HG02610 (cell line): ENCODE data around the gene PLEKHO2.

Source experiments
- ATAC-seq: cut with Tn5 transposase; IDR thresholded peaks from one replicate; pipeline ENCODE4 v1.9.1; 2021; ENCODE audit warnings: mild to moderate bottlenecking, moderate library complexity; ENCODE audit not compliant: unreplicated experiment

The PLEKHO2 gene

DNA sequence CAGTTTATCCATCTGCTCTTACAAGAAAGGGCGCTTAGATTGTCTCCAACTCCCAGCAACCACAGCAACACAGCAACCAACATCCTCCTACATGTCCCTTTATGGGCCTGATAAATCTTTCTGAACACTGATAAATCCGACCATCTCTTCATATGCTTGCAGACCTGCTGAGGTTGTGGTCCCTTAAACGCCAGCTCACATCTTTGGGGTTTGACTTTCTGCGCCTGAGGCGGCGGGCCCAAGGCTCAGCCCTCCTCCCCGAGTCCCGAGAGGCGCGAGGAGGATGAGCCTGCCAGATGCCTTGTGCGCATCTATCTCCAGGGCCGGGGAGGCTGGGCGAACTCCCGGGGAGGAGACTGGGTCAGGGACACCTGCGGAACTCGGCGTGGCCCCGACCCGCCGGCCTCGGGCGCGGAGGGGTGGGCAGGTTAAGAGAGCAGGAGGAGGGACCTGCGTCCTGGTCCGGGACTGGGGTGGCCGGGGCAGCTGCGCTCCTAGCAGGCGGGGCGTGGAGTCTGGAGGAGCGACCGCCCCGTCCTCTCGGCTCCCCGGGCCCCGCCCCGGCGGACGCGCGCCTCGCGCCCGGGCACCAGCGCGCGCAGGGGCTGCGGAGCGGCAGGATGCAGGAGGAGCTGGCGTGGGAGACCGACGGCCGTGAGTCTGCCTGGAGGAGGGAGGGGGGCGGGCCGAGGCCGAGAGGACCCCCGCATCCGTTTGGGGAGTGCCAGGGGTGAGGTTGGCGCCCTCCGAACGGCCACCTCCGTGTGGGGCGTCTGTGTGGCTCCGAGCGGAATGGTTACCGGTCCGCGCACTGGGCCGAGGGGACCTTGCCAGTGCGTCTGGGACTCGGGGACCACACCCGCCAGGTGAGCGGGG is 69.8 kb downstream of the PLEKHO2 start, which contains the start of gene ANKDD1A:
Gene ANKDD1A, plus strand, starts transcription at position 592 of the 876 bp plus-strand sequence. Its CDS starts 29 bp downstream, at position 621.
- peak; percentile 54 for ATAC-seq

DNA sequence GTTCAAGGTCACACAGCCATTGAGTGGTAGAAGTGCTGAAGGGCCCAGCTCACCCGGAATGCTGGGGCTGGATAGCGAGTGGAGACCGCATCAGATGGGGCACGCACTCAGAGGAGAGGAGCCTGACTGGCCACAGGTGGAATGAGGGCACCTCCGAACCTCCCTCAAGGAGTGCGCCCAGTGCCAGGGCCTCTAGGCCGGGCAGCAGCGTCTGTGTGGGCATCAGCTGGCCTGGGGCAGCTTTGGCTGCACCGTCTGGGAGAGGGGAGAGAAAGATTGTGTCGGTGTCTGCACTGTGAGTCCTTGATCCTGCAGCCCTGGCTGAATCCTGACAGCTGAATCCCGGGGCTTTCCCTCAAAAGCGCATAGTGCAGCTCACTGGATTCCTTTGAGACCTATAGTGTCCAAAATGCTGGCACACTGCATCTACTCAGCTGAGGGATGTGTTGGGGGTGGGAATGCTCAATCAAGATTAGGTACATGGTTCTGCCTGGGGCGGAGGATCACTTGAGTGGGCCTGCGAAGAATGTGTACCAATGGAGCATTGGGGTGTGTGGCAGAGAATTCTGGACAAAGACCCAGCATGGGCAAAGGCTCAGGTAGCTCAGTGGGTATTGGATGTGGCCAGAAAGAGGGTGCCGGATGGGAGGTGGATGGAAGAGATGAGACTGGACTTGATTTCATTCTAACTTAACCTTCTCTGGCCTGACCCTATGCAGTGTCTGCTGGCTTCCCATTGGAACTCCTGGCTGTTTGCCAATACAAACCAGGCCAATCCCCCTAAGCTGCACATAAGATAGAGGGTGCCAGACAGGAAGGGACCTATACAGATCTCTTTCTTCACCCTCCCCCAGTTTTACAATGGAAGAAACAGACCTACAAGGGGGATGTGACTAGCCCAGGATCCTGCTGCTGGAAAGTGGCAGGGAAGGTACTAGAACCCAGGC is 70.9 kb downstream of the PLEKHO2 start:
- ATAC-seq, result no peak

DNA sequence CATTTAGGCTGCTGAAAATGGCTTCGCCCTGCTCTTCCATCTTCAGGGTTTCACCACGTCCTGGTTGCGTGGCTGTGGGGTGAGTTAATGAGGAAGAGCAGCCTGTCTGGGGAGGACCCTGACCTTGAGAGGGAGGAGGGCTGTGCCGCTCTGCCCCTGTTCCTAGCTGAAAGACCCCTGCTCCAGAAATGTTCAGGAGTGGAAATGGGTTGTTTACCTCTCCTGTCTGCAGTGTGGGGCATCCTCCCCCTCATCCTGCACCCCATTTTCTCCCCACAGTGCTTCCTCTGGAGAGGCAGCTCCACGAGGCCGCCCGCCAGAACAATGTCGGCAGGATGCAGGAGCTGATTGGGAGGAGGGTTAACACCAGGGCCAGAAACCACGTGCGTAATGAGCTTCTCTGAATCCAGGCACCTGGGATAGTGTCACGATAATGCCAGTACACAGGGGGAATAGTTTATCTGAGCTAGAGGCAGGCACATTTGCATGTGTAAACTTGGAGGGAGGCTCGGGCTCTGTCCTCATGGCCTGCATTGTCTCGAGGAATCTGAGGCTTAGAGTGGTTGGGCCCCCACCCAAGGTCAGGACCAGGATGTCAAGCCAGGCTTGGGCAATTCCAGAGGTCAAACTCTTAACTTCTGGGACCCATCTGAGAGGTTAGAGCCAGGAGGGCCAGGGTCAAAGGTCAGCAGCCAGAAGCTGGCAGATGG is 74.0 kb downstream of the PLEKHO2 start:
- ATAC-seq, result no peak

DNA sequence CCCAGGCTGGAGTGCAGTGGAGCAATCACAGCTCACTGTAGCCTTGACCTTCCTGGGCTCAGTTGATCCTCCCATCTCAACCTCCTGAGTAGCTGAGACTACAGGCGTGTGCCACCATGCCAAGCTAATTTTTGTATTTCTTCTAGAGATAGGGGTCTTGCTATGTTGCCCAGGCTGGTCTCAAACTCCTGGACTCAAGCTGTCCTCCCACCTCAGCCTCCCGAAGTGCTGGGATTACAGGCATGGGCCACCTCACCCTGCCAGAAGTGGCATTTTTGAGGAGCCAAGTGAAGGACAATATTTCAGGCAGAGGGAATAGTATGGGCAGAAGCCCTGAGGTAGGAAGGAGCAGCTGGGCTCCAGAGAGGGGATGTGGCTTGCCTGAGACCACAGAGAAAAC is 74.7 kb downstream of the PLEKHO2 start:
- no peak for ATAC-seq

GRCh38 chr15:64917211-64917610 is 75.5 kb downstream of the PLEKHO2 start:
- no peak for ATAC-seq
